ENCODE results near the gene BNIP5.

BNIP5 gene

GRCh38 chr6:36336779-36337241, at the start of gene BNIP5:
BNIP5 (minus strand) TSS chr6:36336888; CDS start chr6:36330690, 6,198 bp downstream.
- no peak for DNase-seq

GRCh38 chr6:36384095-36384494, 47.4 kb upstream of the BNIP5 start:
- DNase-seq = no peak

- DNase-seq = no peak
Measured at GRCh38 chr6:36383606-36384005, 46.9 kb upstream of the BNIP5 start.

- DNase-seq = no peak
Measured at GRCh38 chr6:36382976-36383375, 46.3 kb upstream of the BNIP5 start.

- DNase-seq = no peak
Measured at GRCh38 chr6:36381502-36382389, 45.1 kb upstream of the BNIP5 start.

GRCh38 chr6:36380166-36380565, 43.5 kb upstream of the BNIP5 start:
- no peak for DNase-seq

- DNase-seq = no peak
Measured at GRCh38 chr6:36378936-36379335, 42.2 kb upstream of the BNIP5 start.

- no peak for DNase-seq
Measured at GRCh38 chr6:36378243-36378920, 41.7 kb upstream of the BNIP5 start.

- DNase-seq = no peak
Measured at GRCh38 chr6:36377594-36377993, 40.9 kb upstream of the BNIP5 start.

GRCh38 chr6:36376742-36377141, 40.1 kb upstream of the BNIP5 start:
- DNase-seq = no peak

- no peak for DNase-seq
Measured at GRCh38 chr6:36376183-36376582, 39.5 kb upstream of the BNIP5 start.

GRCh38 chr6:36375644-36376155, 39.0 kb upstream of the BNIP5 start:
- DNase-seq = no peak

GRCh38 chr6:36374972-36375371, 38.3 kb upstream of the BNIP5 start:
- DNase-seq = no peak

GRCh38 chr6:36374194-36374593, 37.5 kb upstream of the BNIP5 start:
- no peak for DNase-seq

GRCh38 chr6:36373368-36374019, 36.8 kb upstream of the BNIP5 start:
- DNase-seq = no peak

GRCh38 chr6:36372088-36372487, 35.4 kb upstream of the BNIP5 start:
- no peak for DNase-seq

- DNase-seq = no peak
Measured at GRCh38 chr6:36371211-36371610, 34.5 kb upstream of the BNIP5 start.

GRCh38 chr6:36370638-36371037, 34.0 kb upstream of the BNIP5 start:
- DNase-seq = no peak

- DNase-seq = no peak
Measured at GRCh38 chr6:36368921-36369865, 32.5 kb upstream of the BNIP5 start.

- DNase-seq = no peak
Measured at GRCh38 chr6:36368421-36368820, 31.7 kb upstream of the BNIP5 start.

- no peak for DNase-seq
Measured at GRCh38 chr6:36367743-36368142, 31.1 kb upstream of the BNIP5 start.
